Measurements from ENCODE around the gene SEMA3C.
"Not testable (repeated sequence)": the region's sequence is repeated elsewhere in the genome, so short reads cannot be mapped to it uniquely, and the experiment has no call there.

SEMA3C gene

GRCh38 chr7:80926955-80927354 is 8.1 kb upstream of the SEMA3C start:
- not testable (repeated sequence) for DNase-seq (ENCODE audit: low read depth, low spot score)

- no peak for DNase-seq (ENCODE audit: low read depth, low spot score)
Measured at GRCh38 chr7:80924090-80924489, 5.2 kb upstream of the SEMA3C start.

GRCh38 chr7:80923211-80923612 is 4.4 kb upstream of the SEMA3C start:
- no peak for DNase-seq (ENCODE audit: low read depth, low spot score)

- DNase-seq (ENCODE audit: low read depth, low spot score): no peak
Measured at GRCh38 chr7:80922253-80923049, 3.6 kb upstream of the SEMA3C start.

- no peak for DNase-seq (ENCODE audit: low read depth, low spot score)
Measured at GRCh38 chr7:80921130-80921529, 2.3 kb upstream of the SEMA3C start.

GRCh38 chr7:80918399-80918798 is 452 bp downstream of the SEMA3C start:
- no peak for DNase-seq (ENCODE audit: low read depth, low spot score)

- no peak for DNase-seq (ENCODE audit: low read depth, low spot score)
Measured at GRCh38 chr7:80916770-80917741, 1.8 kb downstream of the SEMA3C start.

GRCh38 chr7:80910228-80910627 is 8.6 kb downstream of the SEMA3C start:
- DNase-seq (ENCODE audit: low read depth, low spot score): no peak

- DNase-seq (ENCODE audit: low read depth, low spot score): no peak
Measured at GRCh38 chr7:80908360-80908797, 10.5 kb downstream of the SEMA3C start.

- DNase-seq (ENCODE audit: low read depth, low spot score): no peak
Measured at GRCh38 chr7:80907612-80908011, 11.2 kb downstream of the SEMA3C start.

GRCh38 chr7:80907141-80907601 is 11.7 kb downstream of the SEMA3C start:
- DNase-seq (ENCODE audit: low read depth, low spot score): no peak

- no peak for DNase-seq (ENCODE audit: low read depth, low spot score)
Measured at GRCh38 chr7:80905334-80905733, 13.5 kb downstream of the SEMA3C start.

- DNase-seq (ENCODE audit: low read depth, low spot score): no peak
Measured at GRCh38 chr7:80902716-80903308, 16.0 kb downstream of the SEMA3C start.

- DNase-seq (ENCODE audit: low read depth, low spot score): no peak
Measured at GRCh38 chr7:80902019-80902418, 16.8 kb downstream of the SEMA3C start.

- DNase-seq (ENCODE audit: low read depth, low spot score): no peak
Measured at GRCh38 chr7:80900583-80901576, 18.0 kb downstream of the SEMA3C start.

- DNase-seq (ENCODE audit: low read depth, low spot score): no peak
Measured at GRCh38 chr7:80896906-80897598, 21.8 kb downstream of the SEMA3C start.

- DNase-seq (ENCODE audit: low read depth, low spot score): peak; percentile 29
Measured at GRCh38 chr7:80895056-80895455, 23.8 kb downstream of the SEMA3C start.

GRCh38 chr7:80891259-80891544 is 27.6 kb downstream of the SEMA3C start:
- DNase-seq (ENCODE audit: low read depth, low spot score): no peak

GRCh38 chr7:80890426-80891258 is 28.2 kb downstream of the SEMA3C start:
- DNase-seq (ENCODE audit: low read depth, low spot score): no peak

Data from smooth muscle cell of the brain vasculature (primary cell).